Daoy (cell line): ENCODE data around the gene TAS1R2. TPM values are rescaled to one million over a fixed set of nuclear protein-coding genes. Genes with fewer than 3 reads are reported as not detected.
"Not testable (repeated sequence)": the region's sequence is repeated elsewhere in the genome, so short reads cannot be mapped to it uniquely, and the experiment has no call there.

Source experiments
- DNase-seq: peaks from one replicate; pipeline ENCODE4 v3.0.0-alpha.2; 2015; ENCODE audit warnings: low read depth
- total RNA-seq: library from RNA; depleted of rRNA; stranded (reverse); fragments of >200 nt; shearing (Covaris generic); gene quantifications from 2 replicates; pipeline ENCODE4 v1.2.3, GENCODE V29; 2014; rRNA removed

TAS1R2 gene
- not detected in 2 replicates for total RNA-seq

DNA sequence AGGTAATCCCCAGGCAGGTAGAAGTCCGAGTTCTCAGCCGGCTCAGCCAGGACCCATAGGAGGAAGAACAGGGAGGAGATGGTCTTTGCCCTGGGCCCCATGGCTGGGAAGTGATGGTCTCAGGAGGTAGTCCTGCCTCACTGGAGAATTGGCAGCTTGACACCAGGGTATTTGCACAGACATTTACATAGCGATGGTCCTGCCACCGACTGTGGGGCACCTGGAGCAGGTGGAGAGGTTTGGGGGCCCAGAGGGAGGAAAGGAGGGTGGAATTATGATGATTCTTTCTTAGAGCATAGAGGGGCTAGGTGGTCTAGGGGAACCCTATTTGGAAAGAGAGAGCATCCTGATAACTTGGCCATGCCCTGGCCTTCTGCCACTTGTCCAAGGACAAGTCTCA lies at the start of gene TAS1R2:
TSS of gene TAS1R2 (minus strand) at position 101 of the 400 bp plus-strand sequence. CDS start at position 101, 0 bp downstream.
- no peak for DNase-seq

DNA sequence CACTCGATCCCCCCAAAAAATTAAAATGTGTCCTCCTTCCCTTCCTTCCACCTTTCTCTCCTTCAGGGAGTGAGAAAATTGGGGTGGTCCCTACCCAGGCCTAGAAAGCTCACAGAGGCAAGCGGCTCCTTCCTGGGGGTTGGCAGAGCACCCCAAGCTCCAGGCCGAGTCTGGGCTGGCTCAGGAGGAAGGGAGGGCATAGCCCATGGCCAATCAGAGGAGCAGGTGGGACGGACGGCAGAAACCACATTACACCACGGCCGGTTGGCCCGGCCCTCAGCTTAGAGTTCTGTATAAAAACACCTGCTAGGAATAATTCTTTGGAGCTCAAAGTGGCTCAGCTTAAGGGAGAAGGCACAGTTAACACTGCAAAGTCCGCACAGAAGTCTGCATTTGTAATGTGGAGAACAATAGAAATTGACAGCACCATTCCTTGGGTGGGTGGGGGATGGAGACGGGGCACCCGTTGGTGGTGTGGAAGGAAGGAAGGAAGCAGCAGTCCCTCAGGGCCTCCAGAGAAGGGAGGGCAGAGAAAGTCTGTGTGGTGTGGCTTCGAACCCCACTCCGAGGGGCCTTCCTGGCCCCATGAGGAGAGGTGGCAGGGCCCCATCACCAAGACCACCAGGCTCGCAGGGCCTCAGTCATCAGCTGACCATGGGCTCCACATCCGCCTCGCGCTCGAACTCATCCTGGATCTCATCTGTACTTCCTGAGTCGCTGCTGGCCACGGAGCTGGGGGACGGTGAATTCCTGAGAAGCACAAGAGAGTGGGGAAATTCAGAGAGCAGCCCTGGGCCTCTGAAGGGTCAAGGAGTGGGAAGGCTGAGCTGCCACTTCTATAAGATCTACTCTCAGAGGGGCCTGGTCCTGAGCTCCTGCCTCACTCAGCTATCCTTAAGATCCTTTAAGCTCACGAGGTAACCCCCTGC lies 48.7 kb upstream of the TAS1R2 start:
- DNase-seq = no peak

- peak; percentile 55 for DNase-seq
Measured at GRCh38 chr1:18907021-18907916, 47.8 kb upstream of the TAS1R2 start.

- no peak for DNase-seq
Measured at GRCh38 chr1:18903291-18903756, 43.9 kb upstream of the TAS1R2 start.

DNA sequence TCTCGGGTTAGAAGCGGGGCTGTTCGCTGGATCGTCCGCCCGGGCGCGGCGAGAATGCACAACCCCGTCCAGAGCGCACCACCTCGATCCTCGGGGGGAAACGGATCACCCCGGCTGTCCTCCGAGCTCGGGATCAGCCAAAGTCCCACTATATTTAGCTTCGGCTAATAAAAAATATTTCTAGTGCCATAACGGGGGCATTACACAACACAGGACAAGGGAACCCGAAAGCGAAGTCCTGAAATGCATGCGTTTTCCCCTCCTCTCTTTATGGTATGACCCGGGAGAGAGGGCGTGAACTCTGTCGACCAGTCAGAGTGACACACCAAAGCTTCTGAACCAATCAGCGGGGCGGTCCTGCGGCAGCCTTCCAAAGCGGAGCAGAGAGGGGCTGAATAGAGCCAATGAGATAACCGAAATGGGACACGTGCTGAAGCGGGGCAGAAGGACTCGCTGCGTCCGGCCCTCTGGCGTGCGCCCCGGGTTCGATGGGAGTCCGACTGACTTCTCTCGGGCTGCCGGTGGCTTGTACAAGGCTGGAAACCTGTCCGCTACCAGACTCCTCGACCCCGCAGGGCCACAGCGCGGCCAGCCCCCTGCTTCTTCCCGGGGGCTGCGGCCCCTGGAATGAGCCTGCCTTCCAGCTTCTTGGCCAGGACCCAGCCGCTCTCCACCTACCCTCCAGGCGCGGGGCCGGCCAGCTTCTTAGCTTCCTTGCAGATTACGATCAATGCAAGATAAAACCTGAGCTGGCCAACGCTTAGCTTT lies 43.2 kb upstream of the TAS1R2 start, which contains the start of gene ALDH4A1:
TSS of gene ALDH4A1 (minus strand) at position 33 of the 768 bp plus-strand sequence. CDS start at position 1, 32 bp downstream.
- peak; percentile 99 for DNase-seq

GRCh38 chr1:18901952-18902522 lies 42.6 kb upstream of the TAS1R2 start:
- DNase-seq = peak; percentile 41

GRCh38 chr1:18901147-18901951 lies 41.9 kb upstream of the TAS1R2 start:
- DNase-seq = no peak

DNA sequence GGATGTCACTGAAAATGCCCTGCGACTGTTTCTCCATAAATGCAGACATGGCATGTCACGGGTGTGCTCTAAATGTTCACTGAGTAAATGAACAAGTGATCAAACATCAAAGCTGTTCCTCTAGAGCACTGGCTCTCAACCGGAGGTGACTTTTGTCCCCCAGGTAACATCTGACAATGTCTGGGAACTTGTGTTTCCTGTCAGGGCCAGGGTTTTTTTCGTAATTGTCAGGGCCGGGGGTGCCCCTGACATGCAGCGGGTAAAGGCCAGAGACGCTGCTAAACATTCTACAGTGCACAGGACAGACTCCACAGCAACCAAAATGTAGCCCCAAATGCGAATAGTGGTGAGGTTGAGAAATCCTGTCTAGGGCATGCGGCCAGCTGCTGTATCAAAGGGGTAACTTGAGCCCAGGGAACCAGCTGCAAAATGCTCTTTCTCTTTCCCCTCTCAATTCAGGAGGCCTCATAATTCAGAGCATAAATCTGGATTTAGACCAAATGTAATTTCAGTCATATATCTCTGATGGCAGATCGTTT lies 40.9 kb upstream of the TAS1R2 start:
- no peak for DNase-seq

GRCh38 chr1:18899363-18900049 lies 40.0 kb upstream of the TAS1R2 start:
- no peak for DNase-seq

DNA sequence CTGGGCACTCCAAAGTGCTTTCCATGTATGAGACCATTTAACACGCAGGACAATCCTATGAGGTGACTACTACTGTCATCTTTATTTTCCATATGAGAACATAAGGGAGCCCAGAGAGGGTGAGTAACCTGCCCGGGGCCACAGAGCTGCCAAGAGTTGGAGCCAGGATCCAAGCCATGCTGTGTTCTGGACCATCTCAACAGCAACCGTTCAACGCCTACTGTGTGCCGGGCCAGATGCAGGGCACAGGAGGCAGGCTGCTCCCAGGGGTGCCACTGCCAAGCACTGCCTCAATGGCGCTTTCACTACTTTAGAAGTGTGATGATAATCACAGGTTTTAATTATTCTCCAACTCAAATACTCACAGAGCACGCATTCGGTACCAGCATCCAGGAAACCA lies 39.1 kb upstream of the TAS1R2 start:
- no peak for DNase-seq

- DNase-seq = no peak
Measured at GRCh38 chr1:18895317-18895716, 35.9 kb upstream of the TAS1R2 start.

DNA sequence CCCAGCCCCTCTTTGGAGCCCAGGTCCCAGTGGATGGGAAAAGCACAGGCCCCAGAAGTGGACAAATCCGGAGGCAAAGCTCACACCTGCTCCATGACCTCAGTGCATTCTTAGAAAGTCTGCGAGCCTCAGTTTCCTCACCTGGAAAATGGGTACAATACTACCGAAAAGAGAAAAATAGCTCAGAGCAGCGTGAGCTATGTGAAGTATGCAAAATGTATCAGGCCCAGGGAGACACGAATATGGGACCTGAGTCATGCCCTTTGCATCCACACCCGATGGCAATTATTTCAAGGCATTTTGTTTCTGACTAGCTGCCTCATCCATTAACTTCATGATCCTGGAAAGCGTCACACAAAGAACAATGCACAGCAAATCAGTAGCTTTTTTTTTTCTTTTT lies 33.7 kb upstream of the TAS1R2 start:
- no peak for DNase-seq

DNA sequence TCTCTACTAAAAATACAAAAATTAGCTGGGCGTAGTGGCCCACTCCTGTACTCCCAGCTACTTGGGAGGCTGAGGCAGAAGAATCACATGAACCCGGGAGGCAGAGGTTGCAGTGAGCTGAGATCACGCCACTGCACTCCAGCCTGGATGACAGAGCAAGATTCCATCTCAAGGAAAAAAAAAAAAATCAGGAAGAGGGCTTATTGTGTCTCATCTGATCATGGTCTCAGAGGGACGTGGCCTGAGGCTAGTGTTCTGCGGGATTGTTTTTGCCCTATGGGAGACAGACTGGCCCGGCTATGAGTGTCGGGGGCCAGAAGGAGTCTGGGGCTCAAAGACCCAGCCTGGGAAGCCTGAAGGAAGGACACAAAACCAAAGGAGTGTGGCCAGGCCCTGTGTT lies 32.4 kb upstream of the TAS1R2 start:
- DNase-seq = not testable (repeated sequence)

DNA sequence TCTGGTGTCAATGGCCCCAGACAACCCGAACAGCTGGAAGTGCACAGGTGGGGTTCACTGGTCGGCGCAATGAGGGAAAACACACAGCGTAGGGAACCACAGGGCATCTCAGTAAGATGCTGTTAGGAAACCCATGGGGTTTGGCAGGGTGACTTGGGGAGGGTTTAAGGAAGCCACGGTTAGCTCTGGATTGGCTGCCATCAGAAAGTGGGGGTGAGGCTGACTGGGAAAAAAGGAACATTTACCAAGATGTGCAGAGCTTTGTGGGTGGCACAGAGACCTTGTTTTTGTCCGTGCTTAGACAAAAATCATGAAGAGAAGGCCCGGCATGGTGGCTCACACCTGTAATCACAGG lies 31.9 kb upstream of the TAS1R2 start:
- no peak for DNase-seq

- no peak for DNase-seq
Measured at GRCh38 chr1:18890706-18891425, 31.4 kb upstream of the TAS1R2 start.

GRCh38 chr1:18886003-18886335 lies 26.5 kb upstream of the TAS1R2 start:
- peak; percentile 63 for DNase-seq

DNA sequence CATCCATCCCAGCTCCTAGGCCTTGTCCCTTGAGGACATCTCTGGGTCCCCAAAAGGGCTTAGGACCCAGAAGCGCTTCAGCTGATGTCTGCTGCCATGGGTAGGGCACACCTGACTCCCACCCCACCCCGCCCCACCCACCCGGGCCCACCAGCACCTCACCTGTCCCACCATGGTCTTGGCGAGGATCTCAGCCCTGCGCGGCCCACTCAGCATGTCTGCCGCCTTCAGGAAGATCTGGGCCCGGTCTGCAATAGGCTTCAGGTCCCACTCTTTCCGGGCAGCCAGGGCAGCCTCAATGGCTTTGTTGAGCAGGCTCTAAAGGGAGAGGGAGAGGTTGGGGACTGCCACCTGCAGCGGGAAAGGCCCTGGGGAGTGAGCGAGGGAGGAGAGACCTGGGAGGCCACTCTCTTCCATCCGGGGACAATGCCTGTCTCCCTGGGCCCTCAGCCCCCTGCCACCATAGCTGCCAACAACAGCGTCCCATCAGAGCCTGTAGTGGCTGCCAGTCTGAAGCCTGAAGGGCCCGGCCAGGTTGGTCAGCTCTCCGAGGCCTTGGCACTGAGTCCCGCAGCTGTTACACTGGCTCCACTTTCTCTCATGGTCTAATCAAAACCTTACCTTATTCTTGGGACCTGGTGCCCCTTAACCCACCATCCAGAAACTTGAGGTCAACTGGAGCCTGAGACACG lies 26.0 kb upstream of the TAS1R2 start:
- no peak for DNase-seq

GRCh38 chr1:18884727-18885126 lies 25.3 kb upstream of the TAS1R2 start:
- DNase-seq = no peak
